Progenitor cell of endocrine pancreas (in vitro differentiated cells): ENCODE data around the gene RHOBTB1. TPM values are rescaled to one million over a fixed set of nuclear protein-coding genes. Genes with fewer than 3 reads are reported as not detected.
A peak's percentile ranks its signal among the peaks of the same experiment; 100 is the strongest.

Experiments used
- DNase-seq: peaks from one replicate; pipeline ENCODE4 v3.0.0; 2021; ENCODE audit warnings: low spot score; ENCODE audit not compliant: unreplicated experiment
- H3K27ac Mint-ChIP-seq: 2 replicates; pipeline ENCODE4 v1.8.0; 2021; ENCODE audit warnings: mild to moderate bottlenecking, moderate library complexity, mixed read lengths
- H3K27me3 Mint-ChIP-seq: 2 replicates; pipeline ENCODE4 v1.8.0; 2021; ENCODE audit warnings: mixed read lengths
- H3K36me3 Mint-ChIP-seq: 2 replicates; pipeline ENCODE4 v1.8.0; 2022; ENCODE audit warnings: mixed read lengths; ENCODE audit not compliant: insufficient read depth
- H3K4me1 Mint-ChIP-seq: 2 replicates; pipeline ENCODE4 v1.8.0; 2021; ENCODE audit warnings: low read depth, mixed read lengths
- H3K4me3 Mint-ChIP-seq: 2 replicates; pipeline ENCODE4 v1.8.0; 2021; ENCODE audit warnings: low read depth, mild to moderate bottlenecking, moderate library complexity, mixed read lengths
- H3K9me3 Mint-ChIP-seq: 2 replicates; pipeline ENCODE4 v1.8.0; 2021; ENCODE audit warnings: low read depth, mixed read lengths
- CTCF ChIP-seq: fragments of 200-600 bp; sonication (generic); IDR thresholded peaks from one replicate; pipeline ENCODE4 v1.5.0; 2021; ENCODE audit warnings: antibody characterized with exemption, mild to moderate bottlenecking; ENCODE audit not compliant: unreplicated experiment
- total RNA-seq: library from RNA; stranded (reverse); gene quantifications from 2 replicates; pipeline ENCODE4 v1.2.1, GENCODE V29; 2021

Gene RHOBTB1
- total RNA-seq, 1 donor from 2014 or later, result 21.7 TPM

- H3K36me3 Mint-ChIP-seq, result peaks cover 15% of the 10 kb centered on the region
- no peak overlapping the region for H3K27ac Mint-ChIP-seq
- no peaks in the 10 kb centered on the region for H3K27me3 Mint-ChIP-seq
- peaks cover 2% of the 10 kb centered on the region for H3K9me3 Mint-ChIP-seq
- H3K4me3 Mint-ChIP-seq, result no peak overlapping the region
- no peaks in the 10 kb centered on the region for H3K4me1 Mint-ChIP-seq
- no peak for DNase-seq
- TF ChIP-seq CTCF, result peak; percentile 31
These were observed 28.0 kb downstream of the RHOBTB1 start for GRCh38 chr10:60916025-60916424.

GRCh38 chr10:60914690-60915141 is 29.3 kb downstream of the RHOBTB1 start:
- Mint-ChIP-seq H3K4me3 (no peak overlapping the region), H3K4me1 (no peaks in the 10 kb centered on the region), H3K36me3 (peaks cover 22% of the 10 kb centered on the region), H3K27ac (no peak overlapping the region), H3K9me3 (peaks cover 2% of the 10 kb centered on the region), H3K27me3 (no peaks in the 10 kb centered on the region)
- DNase-seq, result no peak
- TF ChIP-seq CTCF, result no peak

- Mint-ChIP-seq H3K27me3 (no peaks in the 10 kb centered on the region), H3K4me3 (no peak overlapping the region)
These were observed 30.3 kb downstream of the RHOBTB1 start for GRCh38 chr10:60913657-60914056.

GRCh38 chr10:60913071-60913470 is 30.9 kb downstream of the RHOBTB1 start:
- Mint-ChIP-seq H3K4me1 (no peaks in the 10 kb centered on the region), H3K4me3 (no peak overlapping the region), H3K27me3 (no peaks in the 10 kb centered on the region), H3K9me3 (peaks cover 2% of the 10 kb centered on the region), H3K27ac (no peak overlapping the region), H3K36me3 (peaks cover 31% of the 10 kb centered on the region)
- no peak for DNase-seq
- TF ChIP-seq CTCF, result no peak

More at GRCh38 chr10:60913657-60914056, 30.3 kb downstream of the RHOBTB1 start:
- TF ChIP-seq CTCF, result no peak
- no peak for DNase-seq
- Mint-ChIP-seq H3K27ac (no peak overlapping the region), H3K4me1 (no peaks in the 10 kb centered on the region), H3K9me3 (peaks cover 2% of the 10 kb centered on the region), H3K36me3 (peaks cover 28% of the 10 kb centered on the region)

GRCh38 chr10:60911715-60912114 is 32.3 kb downstream of the RHOBTB1 start:
- Mint-ChIP-seq H3K27me3 (no peaks in the 10 kb centered on the region), H3K9me3 (peaks cover 8% of the 10 kb centered on the region), H3K4me3 (no peak overlapping the region), H3K4me1 (no peaks in the 10 kb centered on the region), H3K27ac (no peak overlapping the region), H3K36me3 (peaks cover 39% of the 10 kb centered on the region)
- TF ChIP-seq CTCF, result no peak
- no peak for DNase-seq
